ENCODE measurements around the gene QRICH2.
"Not testable (repeated sequence)": the region's sequence is repeated elsewhere in the genome, so short reads cannot be mapped to it uniquely, and the experiment has no call there.

QRICH2 gene

DNA sequence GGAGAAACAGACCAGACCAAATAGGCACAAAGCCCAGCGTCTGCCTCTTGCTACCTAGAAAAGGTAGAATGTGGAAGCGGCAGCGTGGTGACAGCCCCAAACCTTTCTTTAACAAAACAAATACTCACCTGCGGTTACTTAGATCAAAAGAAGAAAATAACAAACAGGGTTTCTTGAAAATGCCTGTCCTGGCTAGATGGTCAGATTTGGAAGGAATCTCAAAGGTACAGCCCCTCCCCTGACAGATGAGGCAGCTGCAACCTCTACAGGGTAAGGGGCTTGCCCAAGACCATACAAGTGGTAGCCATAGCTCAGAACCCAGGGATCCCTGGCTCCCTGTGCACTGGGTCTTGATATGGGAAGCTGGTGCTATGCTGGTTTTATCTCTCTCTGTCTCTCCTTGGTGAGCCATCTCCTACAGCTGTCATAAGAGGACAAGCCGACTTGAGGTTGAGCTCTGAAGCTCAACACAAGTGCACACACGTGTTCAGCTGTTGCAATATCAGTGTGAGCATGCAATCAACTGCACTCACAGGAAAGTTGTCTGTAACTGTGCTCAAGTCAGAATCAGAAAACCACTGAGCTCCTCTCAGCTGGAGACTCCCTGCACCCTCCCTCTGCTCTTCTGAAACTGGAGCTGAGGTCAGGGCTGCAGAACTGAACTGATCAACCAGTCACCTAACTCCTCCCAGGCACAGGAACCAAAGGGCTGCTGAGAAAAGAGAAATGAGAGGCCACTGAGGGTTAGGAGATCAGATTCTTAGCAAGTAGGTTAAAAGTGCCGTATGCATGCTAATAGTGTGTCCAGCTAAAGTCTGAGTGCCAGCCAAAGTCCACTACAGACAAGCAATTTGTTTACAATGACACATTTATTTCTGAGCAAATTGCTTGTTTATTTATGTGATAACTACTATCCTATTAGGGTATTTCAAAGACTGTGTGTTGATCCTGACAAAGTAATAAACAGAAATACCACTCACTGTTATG, 61.7 kb downstream of the QRICH2 start:
- peak; percentile 99 for DNase-seq

DNA sequence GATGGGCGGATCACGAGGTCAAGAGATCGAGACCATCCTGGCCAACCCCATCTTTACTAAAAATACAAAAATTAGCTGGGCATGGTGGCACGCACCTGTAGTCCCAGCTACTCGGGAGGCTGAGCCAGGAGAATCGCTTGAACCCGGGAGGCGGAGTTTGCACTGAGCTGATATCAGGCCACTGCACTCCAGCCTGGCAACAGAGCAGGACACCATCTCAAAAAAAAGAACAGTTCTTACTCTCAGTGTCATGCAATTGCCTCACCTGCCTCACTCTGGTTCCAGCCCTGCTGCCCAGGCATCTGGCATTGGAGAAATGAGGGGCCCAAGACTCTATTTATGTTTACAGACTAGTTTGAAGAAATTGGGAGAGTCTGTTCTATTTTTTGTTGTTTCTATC, 63.4 kb downstream of the QRICH2 start:
- not testable (repeated sequence) for DNase-seq

DNA sequence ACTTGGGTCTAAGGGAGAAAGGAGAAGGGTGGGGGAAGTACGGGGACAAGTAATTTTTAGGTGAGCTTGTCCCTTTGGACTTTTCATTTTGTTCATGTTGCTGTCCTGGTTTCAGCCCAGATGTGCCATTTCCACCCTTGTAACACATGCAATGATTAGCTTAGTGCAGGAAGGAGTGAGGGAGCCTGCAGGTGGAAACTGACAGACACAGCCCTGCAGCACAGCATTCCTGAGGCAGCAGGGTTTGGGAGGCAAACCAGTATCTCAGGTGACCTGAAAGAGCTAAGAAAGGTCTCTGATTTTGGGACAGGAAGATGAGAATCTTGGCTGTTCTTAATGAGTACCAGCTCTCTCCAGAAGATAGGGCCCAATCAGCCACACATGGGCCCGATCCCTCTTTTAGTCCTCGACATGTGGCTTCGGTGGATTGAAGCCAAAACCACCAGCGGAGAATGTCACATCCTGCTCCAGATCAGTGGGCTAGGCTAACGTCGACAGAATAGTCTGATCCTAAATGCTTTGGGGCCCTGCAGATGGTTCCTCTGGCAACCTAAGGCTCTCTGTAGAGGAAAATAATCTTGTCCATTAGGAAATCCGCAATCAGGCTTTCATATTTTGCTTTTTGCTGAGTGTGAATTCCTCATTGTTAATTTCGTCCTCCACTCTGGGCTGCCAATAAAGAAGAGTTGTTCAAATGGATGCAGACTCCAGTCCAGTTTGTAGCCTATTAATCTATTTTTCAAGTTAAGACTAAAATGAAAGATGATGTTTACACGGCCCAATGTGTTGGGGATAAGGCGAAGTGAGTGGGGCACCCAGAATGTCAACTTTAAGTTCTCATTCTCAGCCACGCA, 64.0 kb downstream of the QRICH2 start:
- peak; percentile 62 to 63 for DNase-seq

DNA sequence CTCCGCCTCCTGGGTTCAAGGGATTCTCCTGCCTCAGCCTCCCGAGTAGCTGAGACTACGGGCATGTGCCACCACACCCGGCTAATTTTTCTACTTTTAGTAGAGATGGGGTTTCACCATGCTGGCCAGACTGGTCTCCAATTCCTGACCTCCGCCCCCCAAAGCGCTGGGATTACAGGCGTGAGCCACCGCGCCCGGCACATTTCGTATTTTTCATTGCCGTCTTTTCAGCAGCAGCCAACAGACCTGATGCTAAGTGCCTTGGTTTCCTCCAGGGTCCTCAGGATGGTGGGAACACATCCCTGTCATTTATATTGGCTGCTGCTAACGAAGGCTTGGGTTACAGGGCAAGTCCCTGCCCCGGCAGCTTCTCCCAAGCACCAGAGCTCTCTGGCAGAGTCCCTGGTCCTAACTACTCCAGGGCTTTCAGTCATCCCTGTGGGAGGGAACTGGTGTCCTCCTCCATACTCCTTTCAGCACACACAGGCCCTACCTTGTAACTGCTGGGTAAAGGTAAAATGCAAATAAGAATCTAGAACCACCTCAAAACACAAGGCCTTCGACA, 66.3 kb downstream of the QRICH2 start:
- no peak for DNase-seq

DNA sequence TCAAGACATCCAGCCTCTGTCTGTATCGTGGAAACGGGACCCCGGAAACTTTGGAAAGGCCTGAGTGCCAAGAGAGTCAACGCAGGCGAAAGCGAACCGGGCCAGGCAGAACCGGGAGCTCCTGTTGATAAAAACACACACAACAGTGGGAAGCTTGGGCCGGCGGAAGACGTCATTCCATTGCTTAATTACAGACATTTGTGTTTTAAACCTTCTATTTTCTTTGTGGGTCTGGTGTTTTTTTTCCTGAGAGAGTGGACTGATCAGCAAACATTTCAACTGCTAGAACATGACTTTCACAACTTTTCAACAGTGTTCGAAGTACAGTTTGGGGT, 66.9 kb downstream of the QRICH2 start:
- DNase-seq: no peak

DNA sequence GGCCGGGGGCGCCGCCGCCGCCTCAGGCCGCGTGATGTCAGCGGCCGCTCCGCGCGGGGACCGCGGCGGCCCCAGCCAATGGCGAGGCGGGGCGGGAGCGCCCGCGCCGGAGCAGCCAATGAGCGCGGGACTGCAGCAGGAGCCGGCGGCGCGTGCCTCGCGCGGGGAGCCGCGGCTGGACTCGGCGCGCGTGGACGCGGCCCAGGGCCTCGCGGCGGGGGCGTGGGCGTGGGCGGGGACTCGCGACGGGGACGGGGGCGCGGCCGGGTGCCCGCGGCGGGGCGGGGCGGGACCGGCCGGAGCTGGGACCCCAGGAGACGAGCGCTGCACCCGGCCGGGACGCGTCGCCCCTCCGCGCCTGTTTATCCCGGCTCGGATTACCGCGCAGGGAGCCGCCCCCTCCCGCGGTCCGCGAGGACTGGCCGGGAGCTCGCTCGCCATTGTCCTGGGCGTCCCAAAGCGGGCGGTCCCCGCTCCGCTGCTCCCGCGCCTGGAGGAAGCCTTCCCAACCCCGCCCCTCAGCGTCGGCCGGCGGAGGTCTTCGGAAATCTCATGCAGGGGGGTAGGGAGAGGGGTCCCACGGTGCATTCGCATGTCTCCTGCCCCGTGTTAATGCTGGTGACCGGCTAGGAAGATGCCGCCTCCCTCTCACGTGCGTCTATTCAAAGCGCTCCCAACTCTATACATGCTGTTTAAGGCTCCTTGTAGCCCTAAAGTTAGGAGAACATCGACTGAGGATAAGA, 67.4 kb downstream of the QRICH2 start, which contains the start of gene RNF157:
Gene RNF157 (minus strand): TSS at position 33 of the 743 bp plus-strand sequence. CDS start 253 bp downstream, outside the sequence.
- DNase-seq: peak in 1 of 2 experiments; percentile 47

DNA sequence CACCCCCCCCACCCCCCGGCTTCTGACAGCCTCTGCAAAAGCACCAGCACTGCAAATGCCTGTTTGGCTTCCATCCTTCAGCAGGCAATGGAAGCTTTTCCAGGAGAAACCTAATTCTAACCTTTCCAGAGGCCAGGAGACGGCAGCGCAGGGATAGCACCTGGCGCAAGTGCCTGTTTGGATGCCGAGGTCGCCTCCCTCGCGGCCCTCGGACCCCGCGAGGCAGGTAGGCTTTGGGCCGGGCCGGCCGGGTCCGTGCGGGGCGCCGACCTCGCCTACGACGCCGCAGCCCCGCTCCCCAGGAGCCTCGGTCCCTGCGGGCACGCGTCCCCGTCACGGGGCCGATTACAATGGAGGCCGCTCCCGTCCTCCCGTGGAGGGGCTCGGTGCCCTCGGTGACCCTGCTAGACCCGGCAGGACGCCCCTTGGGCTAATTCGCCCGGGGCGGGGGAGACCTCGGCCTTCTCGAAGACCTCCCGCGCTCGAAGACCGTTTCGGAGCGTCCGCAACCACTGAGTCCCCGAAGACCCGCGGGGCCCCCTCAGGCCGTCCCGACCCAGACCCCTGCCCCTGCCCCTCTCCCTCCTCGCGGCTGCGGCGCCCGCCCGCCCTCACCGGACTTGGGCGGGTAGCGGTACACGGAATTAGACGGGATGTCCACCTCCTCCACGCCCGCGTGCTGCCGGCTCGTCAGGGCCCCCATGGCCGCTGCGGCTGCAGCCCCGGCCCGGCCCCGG, 68.4 kb downstream of the QRICH2 start:
- no peak for DNase-seq

DNA sequence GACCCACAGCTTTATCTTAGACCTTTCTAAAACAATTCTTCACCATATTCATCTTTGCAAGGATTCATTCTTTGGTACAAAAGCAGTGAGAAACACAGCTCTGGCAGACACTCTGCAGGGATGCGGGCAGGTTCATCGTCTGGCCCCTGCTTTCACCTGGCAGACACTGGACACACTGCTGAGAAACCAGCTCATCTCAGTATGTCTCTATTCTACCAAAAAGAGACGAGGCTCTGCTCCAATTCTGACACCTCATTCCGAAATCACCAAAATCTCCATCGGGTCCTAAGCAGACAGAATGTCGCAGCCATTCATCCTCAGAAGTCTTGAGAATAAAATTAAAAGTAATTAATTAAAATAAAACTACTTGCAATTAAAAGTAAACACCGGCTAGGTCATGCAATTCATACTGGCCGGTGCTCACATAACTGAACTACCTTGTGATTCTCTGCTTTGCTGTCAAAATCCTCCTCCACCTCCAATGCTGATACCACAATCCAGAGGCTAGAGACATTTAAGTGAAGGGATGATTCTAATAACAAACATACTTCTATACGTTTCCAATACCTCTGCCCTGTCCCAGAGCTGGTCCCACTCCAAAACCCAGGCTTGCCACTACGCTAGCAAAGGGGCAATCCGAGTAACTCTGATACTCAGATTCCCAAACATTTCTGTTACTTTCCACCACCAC, 69.1 kb downstream of the QRICH2 start:
- DNase-seq: no peak

DNA sequence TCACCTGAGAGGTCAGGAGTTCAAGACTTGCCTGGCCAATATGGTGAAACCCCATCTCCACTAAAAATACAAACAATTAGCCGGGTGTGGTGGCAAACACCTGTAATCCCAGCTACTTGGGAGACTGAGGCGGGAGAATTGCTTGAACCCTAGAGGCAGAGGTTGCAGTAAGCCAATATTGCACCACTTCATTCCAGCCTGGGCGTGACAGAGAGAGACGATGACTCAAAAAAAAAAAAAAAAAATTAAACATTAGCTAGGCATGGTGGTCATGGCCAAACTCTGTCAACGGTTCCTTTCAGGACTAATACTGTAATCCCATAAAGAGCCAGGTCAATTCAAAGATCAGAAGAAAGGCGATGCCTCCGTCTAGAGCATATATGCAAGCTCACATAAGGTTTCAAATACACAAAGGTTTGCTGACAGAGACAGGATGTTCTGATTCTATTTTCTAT, 70.2 kb downstream of the QRICH2 start:
- no peak for DNase-seq

DNA sequence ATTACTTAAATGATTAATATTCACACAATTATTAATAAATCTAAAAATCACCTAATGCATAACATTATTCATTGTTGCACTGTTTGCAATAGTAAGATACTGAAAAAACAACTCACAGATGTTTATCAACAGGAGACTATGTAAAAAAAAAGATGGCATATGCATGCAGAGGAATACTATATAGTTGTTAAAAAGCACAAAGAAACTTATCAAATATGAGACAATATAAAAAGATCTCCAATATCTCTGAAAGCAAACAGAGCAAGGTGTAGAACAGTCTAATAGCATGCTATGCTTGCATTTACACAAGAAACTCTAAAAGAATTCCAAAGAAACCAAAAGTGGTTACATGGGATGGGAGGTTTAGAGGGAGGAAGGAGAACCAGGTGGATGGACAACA, 71.5 kb downstream of the QRICH2 start:
- no peak for DNase-seq

DNA sequence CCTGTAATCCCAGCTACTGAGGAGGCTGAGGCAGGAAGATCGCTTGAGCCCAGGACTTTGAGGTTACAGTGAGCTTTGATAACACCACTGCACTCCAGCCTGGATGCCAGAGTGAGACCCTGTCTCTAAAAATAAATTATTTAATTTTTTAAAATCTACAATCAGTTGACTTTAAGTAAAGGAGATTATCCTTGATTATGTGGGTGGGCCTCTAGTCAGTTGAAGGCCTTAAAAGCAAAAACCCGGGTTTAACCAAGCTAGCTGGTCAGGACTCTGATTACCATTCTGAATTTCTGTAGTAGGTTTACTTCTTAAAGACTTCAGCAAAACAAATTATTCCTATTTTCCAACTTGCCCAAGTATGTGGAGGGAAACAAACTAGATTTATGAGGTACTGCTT, 72.2 kb downstream of the QRICH2 start:
- DNase-seq: no peak

DNA sequence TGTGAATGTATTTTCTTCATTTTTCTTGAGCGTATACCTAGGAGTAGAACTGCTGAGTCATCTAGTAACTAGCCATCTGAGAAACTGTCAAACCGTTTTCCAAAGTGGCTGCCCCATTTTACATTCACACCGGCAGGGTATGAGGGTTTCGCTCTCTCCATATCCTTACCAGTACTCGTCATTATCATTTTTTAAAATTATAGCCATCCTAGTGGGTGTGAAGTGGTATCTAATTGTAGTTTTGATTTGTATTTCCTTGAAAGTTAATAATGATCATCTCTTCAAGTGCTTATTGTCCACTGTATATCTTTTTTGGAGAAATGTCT, 73.8 kb downstream of the QRICH2 start:
- no peak for DNase-seq

DNA sequence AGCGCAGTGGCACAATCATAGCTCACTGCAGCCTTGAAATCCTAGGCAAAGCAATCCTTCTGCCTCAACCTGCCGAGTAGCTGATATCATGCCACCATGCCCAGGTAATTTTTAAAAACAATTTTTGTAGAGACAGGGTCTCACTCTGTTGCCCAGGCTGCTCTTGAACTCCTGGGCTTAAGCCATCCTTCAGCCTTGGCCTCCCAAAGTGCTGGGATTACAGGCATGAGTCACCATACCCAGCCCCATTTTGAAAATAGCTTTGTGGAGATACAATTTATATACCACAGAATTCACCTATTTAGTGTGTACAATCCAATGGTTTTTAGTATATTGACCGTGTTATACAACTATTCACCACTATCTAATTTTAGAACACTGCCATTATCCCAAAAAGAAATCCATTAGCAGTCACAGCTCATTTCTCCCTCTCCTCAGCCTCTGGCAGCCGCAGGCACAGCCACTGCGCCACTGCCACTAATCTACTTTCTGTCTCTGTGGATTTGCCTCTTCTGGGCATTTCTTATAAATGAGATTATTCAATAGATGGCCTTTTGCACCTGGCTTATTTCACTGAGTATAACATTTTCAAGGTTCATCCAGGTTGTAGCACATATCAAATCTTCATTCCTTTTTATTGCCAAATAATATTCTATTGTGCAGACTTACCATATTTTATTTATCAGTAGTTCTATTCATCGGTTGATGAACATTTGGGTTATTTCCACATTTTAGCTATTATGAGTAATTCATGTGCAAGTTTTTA, 74.3 kb downstream of the QRICH2 start:
- DNase-seq: no peak

DNA sequence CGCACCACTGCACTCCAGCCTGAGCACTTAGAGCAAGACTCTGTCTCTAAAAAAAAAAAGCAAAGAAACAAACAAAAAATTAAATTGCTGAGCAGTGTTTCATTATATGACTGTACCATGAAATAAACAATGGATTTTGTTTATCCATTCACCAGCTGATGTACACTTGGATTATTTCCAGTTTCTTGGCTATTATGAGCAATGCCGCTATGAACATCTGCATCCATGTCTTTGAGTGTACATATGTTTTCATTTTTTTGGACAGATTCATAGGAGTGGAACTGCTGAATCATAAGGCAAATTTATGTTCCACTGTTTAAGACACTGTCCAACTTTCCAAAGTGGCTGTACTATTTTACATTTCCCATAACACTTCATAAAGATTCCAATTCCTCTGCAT, 75.7 kb downstream of the QRICH2 start:
- no peak for DNase-seq

DNA sequence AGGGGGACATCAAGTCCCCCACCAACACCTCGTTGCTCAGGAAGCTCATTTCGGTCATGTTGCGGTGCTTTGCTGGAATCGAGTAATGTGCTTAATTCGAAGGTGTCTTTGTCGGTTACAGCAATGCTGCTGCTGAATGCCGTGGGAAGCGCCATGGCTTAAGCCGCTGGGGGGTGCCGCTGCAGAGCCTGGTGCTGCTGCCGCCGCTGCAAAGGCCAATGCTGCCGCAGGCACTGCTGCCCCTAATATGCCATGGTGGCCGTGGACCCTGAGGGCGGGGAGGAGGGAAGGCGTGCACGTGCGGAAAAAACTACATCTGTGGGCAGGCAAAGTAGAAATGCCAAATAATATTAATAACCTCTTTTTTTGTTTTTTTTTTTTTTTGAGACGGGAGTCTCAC, 81.3 kb downstream of the QRICH2 start:
- not testable (repeated sequence) for DNase-seq

DNA sequence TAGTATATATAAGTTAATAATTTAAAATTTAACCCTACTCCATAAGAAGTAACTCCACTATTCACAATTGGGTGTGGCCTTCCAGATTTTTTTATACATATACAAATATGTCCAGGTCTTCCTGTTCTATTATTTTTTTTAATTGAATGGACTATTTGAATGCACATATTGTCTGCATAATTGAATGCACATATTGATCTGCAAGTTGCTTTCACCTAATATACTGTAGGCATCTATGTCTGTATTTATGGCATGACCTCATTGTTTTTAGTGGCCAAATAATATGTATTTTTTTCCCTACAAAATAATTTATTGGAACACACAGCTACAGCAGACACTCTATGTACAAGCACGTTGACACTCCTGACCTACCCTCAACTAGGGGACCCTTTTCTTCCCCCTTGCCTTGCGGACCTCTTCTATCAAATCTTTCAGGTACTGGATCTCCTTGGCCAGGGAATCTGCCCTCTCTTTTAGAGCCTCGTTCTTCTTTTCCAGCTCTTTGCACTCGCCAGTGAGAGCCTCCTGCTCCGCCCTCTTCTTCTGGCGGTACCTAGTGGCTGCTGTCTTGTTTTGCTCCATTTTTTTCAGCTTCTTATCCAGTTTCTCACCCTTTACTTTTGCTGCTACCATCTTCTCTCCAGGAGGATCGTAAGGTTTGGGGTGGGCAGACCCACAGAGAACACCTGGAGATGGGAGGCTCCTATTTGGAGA, 82.5 kb downstream of the QRICH2 start:
- not testable (repeated sequence) for DNase-seq
